Endodermal cell (in vitro differentiated cells): ENCODE data around the gene REEP6. TPM values are rescaled to one million over a fixed set of nuclear protein-coding genes. Genes with fewer than 3 reads are reported as not detected.

Experiments used
- DNase-seq: peaks from one replicate; pipeline ENCODE4 v3.0.0-alpha.2; 2017
- H3K27ac ChIP-seq: 2 replicates; pipeline ENCODE4 v1.5.1; 2013; ENCODE audit warnings: mild to moderate bottlenecking, low read depth, low read length, moderate library complexity
- H3K27me3 ChIP-seq: 2 replicates; pipeline ENCODE4 v1.6.1; 2013; ENCODE audit warnings: mild to moderate bottlenecking, low read length, moderate library complexity; ENCODE audit not compliant: insufficient read depth, control insufficient read depth, poor library complexity, severe bottlenecking
- H3K36me3 ChIP-seq: 2 replicates; pipeline ENCODE4 v1.7.0; 2013; ENCODE audit warnings: mild to moderate bottlenecking, low read length, moderate library complexity; ENCODE audit not compliant: control insufficient read depth, insufficient read depth
- H3K4me1 ChIP-seq: one replicate; pipeline ENCODE4 v1.7.0; 2013; ENCODE audit warnings: low read length; ENCODE audit not compliant: control insufficient read depth, insufficient read depth
- H3K4me3 ChIP-seq: 2 replicates; pipeline ENCODE4 v1.5.1; 2013; ENCODE audit warnings: mild to moderate bottlenecking, low read length, moderate library complexity
- H3K9ac ChIP-seq: 2 replicates; pipeline ENCODE4 v1.6.1; 2013; ENCODE audit warnings: mild to moderate bottlenecking, low read length, moderate library complexity; ENCODE audit not compliant: poor library complexity, severe bottlenecking; ENCODE audit errors: extremely low read depth
- H3K9me3 ChIP-seq: 2 replicates; pipeline ENCODE4 v1.6.1; 2013; ENCODE audit warnings: mild to moderate bottlenecking, low read length, moderate library complexity; ENCODE audit not compliant: control insufficient read depth
- H3K27ac Mint-ChIP-seq: 2 replicates; pipeline ENCODE4 v1.8.0; 2020; ENCODE audit warnings: mixed read lengths
- H3K27me3 Mint-ChIP-seq: 2 replicates; pipeline ENCODE4 v1.8.0; 2021; ENCODE audit warnings: mild to moderate bottlenecking, mixed read lengths; ENCODE audit not compliant: insufficient read depth
- H3K36me3 Mint-ChIP-seq: 2 replicates; pipeline ENCODE4 v1.8.0; 2020; ENCODE audit warnings: low read depth, mixed read lengths
- H3K4me1 Mint-ChIP-seq: 2 replicates; pipeline ENCODE4 v1.8.0; 2020; ENCODE audit warnings: mixed read lengths
- H3K4me3 Mint-ChIP-seq: 2 replicates; pipeline ENCODE4 v1.8.0; 2020; ENCODE audit warnings: mild to moderate bottlenecking, moderate library complexity, mixed read lengths
- H3K9me3 Mint-ChIP-seq: 2 replicates; pipeline ENCODE4 v1.8.0; 2020; ENCODE audit warnings: mild to moderate bottlenecking, mixed read lengths
- CTCF ChIP-seq: fragments of 200-600 bp; sonication (generic); conservative IDR thresholded peaks from 2 replicates; pipeline ENCODE4 v1.5.0; 2021; ENCODE audit warnings: antibody characterized with exemption, mild to moderate bottlenecking
- WGBS, 2 experiments: methylation state at CpG; one replicate each; pipeline versions ENCODE4 v1.1.5 to v1.1.7; 2013; ENCODE audit warnings: missing lambda C conversion rate in 2 of 2, mixed read lengths in 1 of 2; ENCODE audit not compliant: insufficient coverage in 1 of 2, insufficient read length in 1 of 2; 5-methylcytosine and 5-hydroxymethylcytosine counted together
- total RNA-seq, 2 donors: library from RNA; stranded (reverse); fragmentation: NEBNext Ultra II Directional in 1 of 2; extraction: Animal tissue kit (Norgen Biotek cat#: 25700) in 1 of 2; gene quantifications; 2 replicates in 1 of 2; 3 replicates in 1 of 2; pipeline ENCODE4 v1.2.1, GENCODE V29; 2021

REEP6 gene
- total RNA-seq, 2 donors from 2014 or later: 24.7 to 49.4 TPM

- Histone ChIP-seq H3K9ac (no peak overlapping the region), H3K27ac (no peak overlapping the region), H3K36me3 (no peaks in the 10 kb centered on the region), H3K4me3 (no peak overlapping the region), H3K4me1 (no peaks in the 10 kb centered on the region), H3K27me3 (peaks cover 16% of the 10 kb centered on the region), H3K9me3 (peaks cover 8% of the 10 kb centered on the region)
- TF ChIP-seq CTCF: no peak
- H3K4me1 Mint-ChIP-seq: peaks cover 2% of the 10 kb centered on the region
- H3K27ac Mint-ChIP-seq: no peak overlapping the region
- H3K27me3 Mint-ChIP-seq: peaks cover 40% of the 10 kb centered on the region
- no peak for DNase-seq
- H3K4me3 Mint-ChIP-seq: no peak overlapping the region
- peaks cover 7% of the 10 kb centered on the region for H3K36me3 Mint-ChIP-seq
- peaks cover 24% of the 10 kb centered on the region for H3K9me3 Mint-ChIP-seq
- WGBS, 2 experiments: 89 to 92% methylated on average over 3 to 9 of the region's 9 CpGs
Measured at GRCh38 chr19:1501200-1501595, 10.2 kb downstream of the REEP6 start.

- H3K27me3 ChIP-seq: peaks cover 16% of the 10 kb centered on the region
- no peak for TF ChIP-seq CTCF
- Mint-ChIP-seq H3K9me3 (peaks cover 24% of the 10 kb centered on the region), H3K36me3 (peaks cover 5% of the 10 kb centered on the region), H3K27ac (no peak overlapping the region), H3K4me1 (no peaks in the 10 kb centered on the region), H3K4me3 (no peak overlapping the region), H3K27me3 (peaks cover 40% of the 10 kb centered on the region)
- no peaks in the 10 kb centered on the region for H3K36me3 ChIP-seq
- H3K9me3 ChIP-seq: peaks cover 8% of the 10 kb centered on the region
- no peak overlapping the region for H3K4me3 ChIP-seq
- H3K27ac ChIP-seq: no peak overlapping the region
- H3K4me1 ChIP-seq: no peaks in the 10 kb centered on the region
- H3K9ac ChIP-seq: no peak overlapping the region
- DNase-seq: no peak
- WGBS, 2 experiments: 84 to 89% methylated on average over 13 of the region's 14 CpGs
Measured at GRCh38 chr19:1502433-1503088, 11.6 kb downstream of the REEP6 start.

- Histone ChIP-seq H3K4me1 (no peaks in the 10 kb centered on the region), H3K4me3 (no peak overlapping the region), H3K27me3 (peaks cover 16% of the 10 kb centered on the region), H3K9ac (no peak overlapping the region), H3K9me3 (peaks cover 8% of the 10 kb centered on the region), H3K27ac (no peak overlapping the region), H3K36me3 (no peaks in the 10 kb centered on the region)
- TF ChIP-seq CTCF: peak; percentile 92
- 21 to 32% methylated on average over 27 to 49 of the region's 49 CpGs for WGBS, 2 experiments
- H3K9me3 Mint-ChIP-seq: peaks cover 24% of the 10 kb centered on the region
- H3K4me3 Mint-ChIP-seq: no peak overlapping the region
- H3K27me3 Mint-ChIP-seq: peaks cover 41% of the 10 kb centered on the region
- H3K36me3 Mint-ChIP-seq: peaks cover 5% of the 10 kb centered on the region
- H3K4me1 Mint-ChIP-seq: no peaks in the 10 kb centered on the region
- peak; percentile 91 for DNase-seq
- H3K27ac Mint-ChIP-seq: no peak overlapping the region
Measured at GRCh38 chr19:1503089-1503924, 12.3 kb downstream of the REEP6 start.
